ENCODE data around the gene NR3C2. TPM values are rescaled to one million over a fixed set of nuclear protein-coding genes. Genes with fewer than 3 reads are reported as not detected.

The NR3C2 gene
- total RNA-seq, 1 donor from 2014 or later, result 11.5 TPM

- H3K27ac Mint-ChIP-seq, result no peak overlapping the region
- H3K9me3 Mint-ChIP-seq, result no peaks in the 10 kb centered on the region
- H3K36me3 Mint-ChIP-seq, result no peaks in the 10 kb centered on the region
- H3K4me1 Mint-ChIP-seq (ENCODE audit: unreplicated experiment), result peaks cover 15% of the 10 kb centered on the region
- DNase-seq (ENCODE audit: extremely low spot score, unreplicated experiment), result no peak
- TF ChIP-seq CTCF (conservative IDR thresholded peaks at IDR 0.05), result no peak
- H3K27me3 Mint-ChIP-seq, result no peaks in the 10 kb centered on the region
- H3K4me3 Mint-ChIP-seq, result no peak overlapping the region
Observed at GRCh38 chr4:148210661-148211060, 231.6 kb downstream of the NR3C2 start.

GRCh38 chr4:148207068-148207467, 235.1 kb downstream of the NR3C2 start:
- H3K4me3 Mint-ChIP-seq, result no peak overlapping the region
- H3K9me3 Mint-ChIP-seq, result no peaks in the 10 kb centered on the region
- no peak overlapping the region for H3K27ac Mint-ChIP-seq
- no peaks in the 10 kb centered on the region for H3K27me3 Mint-ChIP-seq
- no peak for DNase-seq (ENCODE audit: extremely low spot score, unreplicated experiment)
- no peak for TF ChIP-seq CTCF (conservative IDR thresholded peaks at IDR 0.05)
- peaks cover 9% of the 10 kb centered on the region for H3K4me1 Mint-ChIP-seq (ENCODE audit: unreplicated experiment)
- no peaks in the 10 kb centered on the region for H3K36me3 Mint-ChIP-seq

GRCh38 chr4:148205476-148205875, 236.7 kb downstream of the NR3C2 start:
- Mint-ChIP-seq H3K36me3 (no peaks in the 10 kb centered on the region), H3K27me3 (no peaks in the 10 kb centered on the region), H3K4me1 (ENCODE audit: unreplicated experiment) (peaks cover 5% of the 10 kb centered on the region), H3K27ac (no peak overlapping the region), H3K9me3 (no peaks in the 10 kb centered on the region), H3K4me3 (no peak overlapping the region)
- DNase-seq (ENCODE audit: extremely low spot score, unreplicated experiment), result no peak
- no peak for TF ChIP-seq CTCF (conservative IDR thresholded peaks at IDR 0.05)

- Mint-ChIP-seq H3K4me3 (no peak overlapping the region), H3K27me3 (no peaks in the 10 kb centered on the region), H3K9me3 (no peaks in the 10 kb centered on the region), H3K36me3 (no peaks in the 10 kb centered on the region), H3K4me1 (ENCODE audit: unreplicated experiment) (peaks cover 5% of the 10 kb centered on the region), H3K27ac (no peak overlapping the region)
- TF ChIP-seq CTCF (conservative IDR thresholded peaks at IDR 0.05), result no peak
- no peak for DNase-seq (ENCODE audit: extremely low spot score, unreplicated experiment)
Observed at GRCh38 chr4:148204892-148205291, 237.3 kb downstream of the NR3C2 start.

GRCh38 chr4:148204171-148204570, 238.0 kb downstream of the NR3C2 start:
- Mint-ChIP-seq H3K4me1 (ENCODE audit: unreplicated experiment) (peaks cover 5% of the 10 kb centered on the region), H3K9me3 (no peaks in the 10 kb centered on the region), H3K4me3 (no peak overlapping the region), H3K27me3 (no peaks in the 10 kb centered on the region), H3K36me3 (no peaks in the 10 kb centered on the region), H3K27ac (no peak overlapping the region)
- no peak for TF ChIP-seq CTCF (conservative IDR thresholded peaks at IDR 0.05)
- DNase-seq (ENCODE audit: extremely low spot score, unreplicated experiment), result no peak

Measured in type B pancreatic cell (in vitro differentiated cells).